ENCODE measurements around the gene PRKAG2. TPM values are rescaled to one million over a fixed set of nuclear protein-coding genes. Genes with fewer than 3 reads are reported as not detected.
A peak's percentile ranks its signal among the peaks of the same experiment; 100 is the strongest.

PRKAG2 gene
- total and polyA plus RNA-seq, 2 of the 8 experiments (the other 6 are each of a cell fraction or from before 2014, with no cell fraction given): 7.5 to 18.1 TPM

- Histone ChIP-seq H3K4me2 (ENCODE audit: insufficient read depth in 1 of 2, low read depth in 2 of 2, low read length in 2 of 2) (no peak overlapping the region), H3K18ac (ENCODE audit: extremely low read depth, low read length) (0 out of 2 replicates have a peak overlapping the region, but pooled peaks have one; percentile 62), H2BK20ac (ENCODE audit: low read length) (no peak overlapping the region), H2BK12ac (ENCODE audit: low read depth, low read length) (no peak overlapping the region), H3K27ac (ENCODE audit: low read depth, low read length) (no peak overlapping the region), H3K4ac (replicated peaks; ENCODE audit: insufficient read length, low read depth, low read length) (no peak overlapping the region), H3K4me3 (ENCODE audit: extremely low read depth in 1 of 4, insufficient read depth in 2 of 4, low read depth in 3 of 4, low read length in 4 of 4) (no peak overlapping the region), H3K36me3 (ENCODE audit: control insufficient read depth in 2 of 4, insufficient read depth in 4 of 4, low read length in 3 of 4) (no peaks in the 10 kb centered on the region), H4K20me1 (replicated peaks in 1 of 2; ENCODE audit: control insufficient read depth in 1 of 2, insufficient read depth in 2 of 2, low read length in 2 of 2) (no peaks in the 10 kb centered on the region), H3K9me3 (ENCODE audit: insufficient read depth in 2 of 2, low read depth in 1 of 2, low read length in 1 of 2) (no peaks in the 10 kb centered on the region), H4K8ac (ENCODE audit: extremely low read depth, insufficient read depth, low read length) (no peak overlapping the region), H3K56ac (replicated peaks; ENCODE audit: insufficient read length, low read depth, low read length) (no peak overlapping the region), H3K79me2 (ENCODE audit: control insufficient read depth in 1 of 2, insufficient read depth in 2 of 2, low read length in 2 of 2) (no peaks in the 10 kb centered on the region), H3K23me2 (ENCODE audit: low read depth, low read length) (no peaks in the 10 kb centered on the region), H3K23ac (ENCODE audit: insufficient read length) (no peak overlapping the region), H4K91ac (replicated peaks; ENCODE audit: insufficient read length, low read length) (no peak overlapping the region), H2AK5ac (ENCODE audit: low read depth, low read length) (no peak overlapping the region), H3K27me3 (replicated peaks in 1 of 4; ENCODE audit: control insufficient read depth in 3 of 4, extremely low read depth in 1 of 4, insufficient read depth in 3 of 4, low read length in 3 of 4) (no peaks in the 10 kb centered on the region), H2AFZ (ENCODE audit: low read length) (no peak overlapping the region), H2BK15ac (ENCODE audit: low read length) (no peak overlapping the region), H3K14ac (ENCODE audit: insufficient read length) (no peak overlapping the region), H3K79me1 (ENCODE audit: low read depth, low read length) (no peaks in the 10 kb centered on the region), H3K9ac (replicated peaks in 1 of 4; ENCODE audit: extremely low read depth in 1 of 4, low read depth in 3 of 4, low read length in 3 of 4) (no peak overlapping the region), H2BK120ac (replicated peaks; ENCODE audit: low read depth, low read length) (no peak overlapping the region), H4K5ac (ENCODE audit: insufficient read length, low read depth, low read length) (no peak overlapping the region), H2BK5ac (ENCODE audit: low read depth, low read length) (no peak overlapping the region), H3K4me1 (replicated peaks in 1 of 4; ENCODE audit: control insufficient read depth in 3 of 4, insufficient read depth in 4 of 4, low read length in 3 of 4) (no peaks in the 10 kb centered on the region; a peak in 3 of 7 replicates)
- POLR2A ChIA-PET (ENCODE audit: partially characterized antibody): interaction anchor here (0.5 to 1.0 kb wide), 2 partner anchors 33 to 103 kb away, joined by 3 read pairs; no protein-coding TSS in a partner anchor
- CTCF ChIA-PET (ENCODE audit: partially characterized antibody): interaction anchor here (0.7 to 2.0 kb wide), 9 partner anchors 8 to 230 kb away, joined by 3 to 7 read pairs (median 4); no protein-coding TSS in a partner anchor
- WGBS, 2 experiments (ENCODE audit: extremely low coverage in 1 of 2, insufficient coverage in 1 of 2, insufficient read length in 1 of 2, insufficient replicate concordance in 2 of 2, low coverage in 1 of 2, low lambda C conversion rate in 2 of 2, missing lambda C conversion rate in 1 of 2): 90% methylated on average over 13 of the region's 15 CpGs; no CpG with 5 or more reads in 1 of the 2 experiments
- FAIRE-seq (no peak), DNase-seq (ENCODE audit: low read depth in 1 of 2, low spot score in 2 of 2) (no peak)
- TF ChIP-seq TAF7 (optimal IDR thresholded peaks at IDR 0.05; ENCODE audit: borderline replicate concordance, low read depth, low read length): no peak
- no peak for TF ChIP-seq TBP (IDR thresholded peaks at IDR 0.05; ENCODE audit: low read depth, low read length)
- TF ChIP-seq GTF2F1 (IDR thresholded peaks at IDR 0.05; ENCODE audit: borderline replicate concordance, low read depth, low read length): no peak
- TF ChIP-seq SRF (IDR thresholded peaks at IDR 0.05; ENCODE audit: low read depth, low read length): no peak
- TF ChIP-seq YY1 (IDR thresholded peaks at IDR 0.05; ENCODE audit: low read depth, low read length): no peak
- no peak for TF ChIP-seq SP4 (IDR thresholded peaks at IDR 0.05; ENCODE audit: low read length)
- TF ChIP-seq KDM1A (IDR thresholded peaks at IDR 0.05; ENCODE audit: borderline replicate concordance, low read length): no peak
- TF ChIP-seq POU5F1 (IDR thresholded peaks at IDR 0.05; ENCODE audit: low read depth, low read length): no peak
- no peak for TF ChIP-seq ATF2 (IDR thresholded peaks at IDR 0.05; ENCODE audit: low read length)
- no peak for TF ChIP-seq RXRA (IDR thresholded peaks at IDR 0.05; ENCODE audit: insufficient read depth, low read depth, low read length)
- TF ChIP-seq JUND (IDR thresholded peaks at IDR 0.05; ENCODE audit: low read length): no peak
- TF ChIP-seq RFX5 (IDR thresholded peaks at IDR 0.05; ENCODE audit: borderline replicate concordance, low read depth, low read length): no peak
- TF ChIP-seq, protein P1, sequence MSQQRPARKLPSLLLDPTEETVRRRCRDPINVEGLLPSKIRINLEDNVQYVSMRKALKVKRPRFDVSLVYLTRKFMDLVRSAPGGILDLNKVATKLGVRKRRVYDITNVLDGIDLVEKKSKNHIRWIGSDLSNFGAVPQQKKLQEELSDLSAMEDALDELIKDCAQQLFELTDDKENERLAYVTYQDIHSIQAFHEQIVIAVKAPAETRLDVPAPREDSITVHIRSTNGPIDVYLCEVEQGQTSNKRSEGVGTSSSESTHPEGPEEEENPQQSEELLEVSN (IDR thresholded peaks at IDR 0.05): no peak
These were observed 323.6 kb downstream of the PRKAG2 start for GRCh38 chr7:151553356-151553755.

Measured in H1 (cell line).